Amygdala (tissue), 56 donors: ENCODE results near the gene PRMT7.
"Not testable (repeated sequence)": the region's sequence is repeated elsewhere in the genome, so short reads cannot be mapped to it uniquely, and the experiment has no call there.

ENCODE experiments used
- DNase-seq, 56 donors: peaks; one replicate each; lab custom pipeline; 2025; lab: John Stamatoyannopoulos, UW

PRMT7 gene

DNA sequence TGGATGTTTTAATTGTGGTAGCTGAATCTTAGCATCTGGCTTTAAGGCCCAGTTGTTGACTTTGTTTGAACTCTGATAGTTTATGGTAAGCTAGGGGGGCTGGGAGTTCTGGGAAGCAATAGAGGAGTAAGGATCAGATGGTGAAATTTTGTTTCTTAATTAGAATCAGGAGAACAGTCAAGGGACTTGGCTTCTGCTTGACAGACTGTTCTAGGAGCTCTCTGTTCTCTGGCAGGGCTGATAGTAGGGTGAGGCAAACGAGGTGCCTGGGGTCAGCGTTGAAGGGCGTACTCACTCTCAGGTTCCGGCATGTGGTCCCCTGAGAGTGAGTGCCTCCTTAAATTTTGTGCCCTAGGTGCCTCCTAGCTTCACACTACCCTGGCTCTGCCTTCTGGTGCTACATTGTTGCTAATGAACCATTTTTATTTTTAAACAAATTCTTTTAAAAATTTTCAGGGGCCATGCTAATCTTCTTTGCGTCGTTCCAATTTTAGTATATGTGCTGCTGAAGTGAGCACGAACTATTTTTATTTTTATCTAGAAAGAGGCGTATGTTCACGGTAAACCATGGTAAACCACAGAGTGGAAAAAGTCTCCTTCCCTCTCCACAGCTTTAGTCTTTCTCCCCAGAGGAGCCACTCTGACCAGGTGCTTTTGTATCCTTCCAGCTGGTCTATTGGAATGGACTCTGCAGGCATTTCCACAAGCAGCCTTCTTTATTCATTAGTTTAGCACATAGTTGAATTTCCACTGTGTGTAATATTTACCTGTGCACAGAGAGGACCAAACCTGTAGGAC, 26.8 kb upstream of the PRMT7 start:
- DNase-seq, result no peak

DNA sequence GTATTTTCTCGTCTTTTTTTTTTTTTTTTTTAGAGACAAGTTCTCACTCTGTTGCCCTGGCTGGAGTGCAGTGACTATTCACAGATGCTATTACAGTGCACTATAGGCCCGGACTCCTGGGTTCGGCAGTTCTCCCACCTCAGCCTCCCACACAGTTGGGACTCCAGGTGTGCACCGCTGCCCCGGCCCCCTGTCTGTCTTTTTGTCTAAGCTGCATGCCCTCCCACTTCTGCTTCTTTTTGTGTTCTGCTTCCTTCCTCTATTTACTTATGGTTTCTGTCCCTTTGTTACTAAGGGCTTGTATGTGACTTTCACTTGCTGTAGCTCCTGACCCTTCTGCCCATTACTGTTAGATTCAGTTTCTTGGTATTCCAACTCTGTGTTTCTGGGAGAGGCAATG, 26.0 kb upstream of the PRMT7 start:
- no peak for DNase-seq

DNA sequence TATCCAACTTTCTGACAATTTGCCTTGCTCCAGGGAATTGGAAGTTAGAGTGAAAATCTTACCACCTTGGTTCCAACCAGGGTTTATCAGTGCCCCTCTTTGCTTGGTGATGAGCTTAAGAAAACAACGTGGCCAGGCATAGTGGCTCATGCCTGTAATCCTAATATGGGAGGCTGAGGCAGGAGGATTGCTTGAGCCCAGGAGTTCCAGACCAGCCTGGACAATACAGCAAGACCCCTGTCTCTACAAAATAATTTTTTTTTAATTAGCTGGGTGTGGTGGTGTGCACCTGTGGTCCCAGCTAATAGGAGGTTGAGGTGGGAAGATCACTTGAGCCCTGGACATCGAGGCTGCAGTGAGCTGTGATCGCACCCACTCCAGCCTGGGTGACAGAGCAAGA, 25.1 kb upstream of the PRMT7 start:
- no peak for DNase-seq

DNA sequence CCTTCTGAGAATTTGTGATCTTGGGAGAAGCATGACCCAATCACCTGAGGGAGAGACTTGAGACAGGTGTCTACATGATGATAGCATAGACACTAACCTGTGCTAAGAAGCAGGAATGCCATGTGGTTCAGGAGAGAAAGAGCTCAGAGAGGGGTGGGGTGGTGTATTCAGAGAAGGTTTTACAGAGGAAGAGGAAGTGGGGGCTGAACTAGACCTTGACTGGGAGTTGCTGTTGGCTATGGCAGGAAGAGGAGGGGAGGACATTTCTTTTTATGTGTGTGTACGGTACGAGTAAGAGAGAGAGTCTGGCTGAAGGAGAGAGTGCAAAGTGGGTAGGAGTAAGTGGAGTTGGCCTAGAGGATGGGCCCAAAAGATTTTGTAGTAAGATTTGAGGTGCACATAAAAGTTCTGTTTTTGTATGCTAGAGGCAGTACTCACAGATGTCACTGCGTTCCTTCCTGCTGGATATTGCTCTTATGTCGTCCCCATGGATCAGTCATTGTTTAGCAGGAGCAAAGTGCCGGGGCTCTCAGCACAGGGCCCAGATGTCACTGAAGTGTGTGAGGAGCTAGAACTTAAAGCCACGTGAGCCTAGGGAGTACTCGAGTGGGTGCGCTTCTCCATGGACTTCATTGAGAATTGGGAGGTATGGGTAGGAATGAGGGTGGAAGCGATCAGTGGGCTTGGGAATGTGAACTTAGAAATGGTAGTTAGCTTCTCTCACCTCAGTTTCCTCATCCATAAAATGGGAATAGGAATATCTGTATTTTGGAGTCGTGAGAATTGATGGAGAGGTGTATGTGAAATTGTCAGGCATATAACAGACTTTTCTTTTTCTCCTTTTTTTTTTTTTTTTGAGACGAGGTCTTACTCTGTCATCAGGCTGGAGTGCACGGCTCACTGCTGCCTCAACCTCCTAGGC, 24.4 kb upstream of the PRMT7 start:
- DNase-seq, result no peak

DNA sequence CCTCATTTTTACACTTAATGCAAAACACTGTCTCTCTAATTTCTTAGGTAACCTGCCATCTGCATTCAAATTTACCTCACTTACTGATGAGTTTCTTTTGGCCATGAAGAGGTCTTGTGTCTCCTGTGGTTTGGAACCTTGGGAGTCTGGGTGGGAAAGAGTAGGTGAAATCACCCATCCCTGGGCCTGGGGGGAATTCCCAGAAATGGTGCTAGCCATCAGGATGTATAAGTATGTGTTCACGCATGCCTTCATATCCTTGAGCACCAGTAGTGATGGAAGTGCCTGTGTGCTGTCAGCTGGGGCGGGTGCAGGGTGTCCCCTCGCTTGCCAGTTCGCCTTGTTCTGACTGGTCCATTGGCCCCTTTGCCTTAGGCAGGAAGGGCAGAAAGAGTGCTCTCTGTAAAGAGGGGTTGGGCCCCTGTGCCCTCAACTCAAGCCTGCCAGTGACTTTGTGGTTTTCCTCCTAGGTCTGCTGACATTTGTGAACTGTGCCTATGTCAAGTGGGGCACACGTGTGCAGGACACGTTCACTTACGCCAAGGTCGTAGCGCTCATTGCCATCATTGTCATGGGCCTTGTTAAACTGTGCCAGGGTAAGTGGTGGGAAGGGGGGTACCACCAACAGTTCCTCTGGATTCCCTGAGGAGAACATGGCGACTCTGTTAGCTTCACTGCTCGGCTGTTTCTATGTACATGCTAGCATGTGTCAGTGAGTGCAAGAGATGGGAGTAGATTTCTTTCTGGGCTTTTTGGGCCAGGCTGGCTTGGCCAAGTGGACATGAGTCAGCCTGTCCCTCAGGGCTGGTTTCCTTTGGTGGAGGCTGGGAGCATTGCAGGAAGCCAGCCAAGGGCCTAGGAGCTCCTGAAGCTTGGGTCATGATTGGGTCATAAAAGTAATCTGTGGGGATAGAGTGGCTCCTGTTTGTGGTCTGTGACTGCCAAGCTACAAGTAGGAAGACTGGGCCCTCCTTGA, 23.3 kb upstream of the PRMT7 start:
- DNase-seq, result no peak

DNA sequence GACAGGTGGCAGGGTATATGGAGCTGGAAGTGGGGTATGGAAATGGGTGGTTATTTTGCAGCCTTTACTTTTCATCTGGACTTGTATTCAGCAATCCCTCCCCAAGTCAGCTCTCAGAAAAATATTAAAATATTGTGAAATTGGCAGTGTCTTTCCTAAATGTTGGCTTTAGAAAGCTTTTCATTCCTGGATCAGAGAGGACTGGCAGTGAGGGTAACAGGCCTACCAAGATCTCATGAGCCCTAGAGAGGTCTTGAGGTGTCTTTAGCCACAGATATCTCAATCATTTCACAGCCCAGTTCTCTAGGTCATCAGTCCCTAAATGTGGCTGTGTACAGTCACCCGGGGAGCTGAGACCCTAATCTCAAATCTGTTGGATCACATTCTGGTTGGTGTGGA, 22.6 kb upstream of the PRMT7 start:
- no peak for DNase-seq

DNA sequence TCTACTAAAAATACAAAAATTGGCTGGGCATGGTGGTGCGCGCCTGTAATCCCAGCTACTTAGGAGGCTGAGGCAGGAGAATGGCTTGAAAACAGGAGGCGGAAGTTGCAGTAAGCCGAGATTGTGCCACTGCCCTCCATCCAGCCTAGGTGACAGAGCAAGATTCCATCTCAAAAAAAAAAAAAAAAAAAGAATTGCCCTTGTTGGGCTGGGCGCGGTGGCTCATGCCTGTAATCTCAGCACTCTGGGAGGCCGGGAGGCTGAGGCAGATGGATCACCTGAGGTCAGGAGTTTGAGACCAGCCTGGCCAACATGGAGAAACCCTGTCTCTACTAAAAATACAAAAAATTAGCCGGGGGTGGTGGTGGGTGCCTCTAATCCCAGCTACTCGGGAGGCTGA, 22.0 kb upstream of the PRMT7 start:
- not testable (repeated sequence) for DNase-seq

DNA sequence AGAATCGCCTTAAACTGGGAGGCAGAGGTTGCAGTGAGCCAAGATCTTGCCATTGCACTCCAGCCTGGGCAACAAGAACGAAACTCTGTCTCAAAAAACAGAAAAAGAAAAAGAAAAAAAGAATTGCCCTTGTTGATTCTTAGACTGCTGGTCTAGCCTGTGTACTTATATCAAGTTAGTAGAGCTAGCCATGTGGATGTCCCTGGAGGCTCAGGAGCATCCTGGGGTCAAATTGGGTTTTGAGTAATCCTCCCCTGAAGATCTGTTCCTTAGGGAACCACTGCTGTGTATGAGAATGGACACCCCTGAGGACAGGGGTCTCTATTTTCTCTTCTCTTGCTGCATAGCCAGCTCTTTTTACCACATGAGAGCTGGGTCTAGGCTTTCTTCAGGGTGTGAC, 21.6 kb upstream of the PRMT7 start:
- DNase-seq, result no peak

DNA sequence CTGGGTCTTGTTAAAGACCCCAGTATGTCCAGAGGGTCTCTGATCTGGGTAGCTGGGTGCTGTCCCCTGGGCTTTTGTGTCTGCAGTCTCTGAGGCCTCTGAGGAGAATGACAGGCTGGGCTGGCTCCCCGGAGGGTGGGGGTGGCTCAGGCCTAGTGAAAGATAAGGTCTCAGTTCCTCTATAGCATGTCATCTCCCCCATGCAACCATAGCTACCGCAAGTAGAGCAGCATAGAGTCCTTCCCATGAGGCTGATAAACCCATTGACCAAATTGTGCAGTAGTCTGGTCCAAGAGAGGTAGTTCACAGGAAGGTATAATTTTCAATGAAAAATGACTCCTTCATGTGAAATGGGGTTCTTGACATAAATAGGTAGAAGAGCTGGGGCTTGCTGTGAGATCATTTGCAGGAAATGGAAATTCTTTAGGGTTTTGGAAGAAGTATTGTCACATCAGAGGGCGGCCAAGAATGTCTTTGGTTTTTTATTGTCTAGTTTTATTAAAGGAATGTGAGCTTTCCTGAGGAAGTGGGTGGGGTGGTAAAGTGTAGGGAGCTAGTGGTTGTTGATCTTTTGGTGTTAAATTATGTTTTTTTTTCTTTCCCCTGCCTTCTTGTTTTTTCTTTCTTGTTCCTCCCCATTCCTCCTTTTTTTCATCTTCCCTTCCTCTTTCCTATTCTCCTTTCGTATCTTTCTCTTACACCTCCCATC, 21.0 kb upstream of the PRMT7 start:
- DNase-seq, result peak in 1 of 56 donors; percentile 16

DNA sequence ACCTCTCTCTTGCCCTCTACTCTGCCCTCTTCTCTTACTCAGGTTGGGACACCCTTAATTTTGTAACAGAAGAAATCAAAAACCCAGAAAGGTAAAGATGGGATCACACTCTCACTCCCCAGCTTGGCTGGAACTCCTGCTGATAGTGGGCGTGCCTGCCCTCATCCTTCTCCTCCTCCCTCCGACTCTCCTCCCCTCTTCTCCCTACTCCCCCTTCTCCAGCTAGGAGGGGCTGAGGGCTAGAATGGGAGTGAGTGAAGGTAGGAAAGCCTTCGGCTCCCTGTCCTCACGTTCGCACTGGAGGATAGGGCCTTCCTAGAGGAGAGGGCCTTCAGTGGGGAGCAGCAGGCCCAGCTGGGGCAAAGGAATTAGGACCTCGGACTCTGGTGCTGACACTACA, 20.4 kb upstream of the PRMT7 start:
- no peak for DNase-seq

DNA sequence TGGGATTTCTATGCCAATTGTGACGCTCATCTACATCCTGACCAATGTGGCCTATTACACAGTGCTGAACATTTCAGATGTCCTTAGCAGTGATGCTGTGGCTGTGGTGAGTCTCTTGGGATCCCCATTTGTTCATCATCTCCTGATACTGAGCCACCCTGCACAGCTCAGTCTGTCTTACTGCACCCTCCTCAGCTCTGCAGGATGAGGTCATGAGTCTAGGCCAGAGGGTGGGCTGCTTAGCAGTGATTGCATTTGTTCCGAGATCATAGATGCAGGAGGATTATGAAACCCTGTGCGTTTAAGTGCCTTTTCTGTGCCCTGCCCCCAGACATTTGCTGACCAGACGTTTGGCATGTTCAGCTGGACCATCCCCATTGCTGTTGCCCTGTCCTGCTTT, 19.6 kb upstream of the PRMT7 start:
- no peak for DNase-seq

DNA sequence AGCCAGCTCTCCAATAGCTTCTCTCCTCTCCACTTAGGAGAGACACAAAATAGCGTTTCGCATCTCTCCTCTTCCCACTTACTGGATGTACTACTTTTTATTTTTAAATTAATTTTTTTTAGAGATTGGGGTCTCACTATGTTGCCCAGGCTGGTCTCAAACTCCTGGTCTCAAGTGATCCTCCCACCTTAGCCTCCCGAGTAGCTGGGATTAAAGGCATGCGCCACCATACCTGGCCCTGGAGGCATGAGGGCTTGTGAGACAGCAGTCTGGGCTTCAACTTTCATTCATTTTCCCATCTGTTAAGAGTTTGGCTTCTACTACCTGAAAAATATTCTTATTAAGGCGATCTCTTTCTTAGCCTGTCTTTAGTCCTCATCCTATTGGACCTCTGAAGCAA, 18.4 kb upstream of the PRMT7 start:
- DNase-seq, result no peak

DNA sequence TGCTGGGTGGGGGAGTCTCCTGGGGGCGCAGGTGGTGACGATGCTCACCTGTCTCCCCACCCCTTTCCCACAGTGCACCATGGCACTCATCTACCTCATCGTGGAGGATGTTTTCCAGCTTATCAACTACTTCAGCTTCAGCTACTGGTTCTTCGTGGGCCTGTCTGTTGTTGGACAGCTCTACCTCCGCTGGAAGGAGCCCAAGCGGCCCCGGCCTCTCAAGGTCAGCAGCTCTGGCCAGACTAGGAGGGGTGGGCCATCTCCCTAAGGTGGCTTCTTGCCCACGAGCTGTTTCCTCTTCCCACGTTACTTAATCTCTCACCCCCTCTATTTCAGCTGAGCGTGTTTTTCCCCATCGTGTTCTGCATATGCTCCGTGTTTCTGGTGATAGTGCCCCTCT, 14.5 kb upstream of the PRMT7 start:
- no peak for DNase-seq

DNA sequence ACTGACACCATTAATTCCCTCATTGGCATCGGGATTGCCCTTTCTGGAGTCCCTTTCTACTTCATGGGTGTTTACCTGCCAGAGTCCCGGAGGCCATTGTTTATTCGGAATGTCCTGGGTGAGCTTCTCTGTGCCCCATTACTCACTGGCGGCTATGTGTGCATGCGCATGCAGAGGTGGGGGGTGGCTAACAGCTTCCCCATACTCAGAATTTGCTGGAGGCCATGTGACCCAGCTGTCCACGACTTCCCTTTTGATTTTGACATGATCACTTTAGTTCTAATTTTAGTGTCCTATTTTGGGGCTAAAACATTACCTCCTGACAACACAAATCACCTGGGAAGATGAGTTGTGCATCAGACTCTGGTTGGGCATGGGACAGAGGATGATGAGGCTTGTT, 14.1 kb upstream of the PRMT7 start:
- peak in 1 of 56 donors; percentile 6 for DNase-seq

DNA sequence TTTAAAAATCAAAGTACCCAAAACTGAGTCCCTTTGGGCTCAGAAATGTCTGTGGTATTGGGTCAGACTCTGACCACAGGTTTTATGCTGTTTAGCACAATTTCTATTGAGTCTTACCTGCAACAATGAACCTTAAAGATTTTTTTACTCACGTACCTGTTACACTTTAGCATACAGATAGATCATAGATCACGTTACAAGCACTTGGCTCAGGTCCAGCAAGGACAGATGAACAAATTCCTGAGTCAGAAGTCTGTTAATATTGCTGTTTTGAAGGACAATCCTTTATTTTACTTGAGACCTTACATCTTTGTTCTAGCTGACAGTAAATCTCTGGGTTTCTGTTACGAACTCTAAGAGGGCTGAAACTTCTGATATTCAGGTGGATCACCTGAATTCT, 12.9 kb upstream of the PRMT7 start:
- no peak for DNase-seq

DNA sequence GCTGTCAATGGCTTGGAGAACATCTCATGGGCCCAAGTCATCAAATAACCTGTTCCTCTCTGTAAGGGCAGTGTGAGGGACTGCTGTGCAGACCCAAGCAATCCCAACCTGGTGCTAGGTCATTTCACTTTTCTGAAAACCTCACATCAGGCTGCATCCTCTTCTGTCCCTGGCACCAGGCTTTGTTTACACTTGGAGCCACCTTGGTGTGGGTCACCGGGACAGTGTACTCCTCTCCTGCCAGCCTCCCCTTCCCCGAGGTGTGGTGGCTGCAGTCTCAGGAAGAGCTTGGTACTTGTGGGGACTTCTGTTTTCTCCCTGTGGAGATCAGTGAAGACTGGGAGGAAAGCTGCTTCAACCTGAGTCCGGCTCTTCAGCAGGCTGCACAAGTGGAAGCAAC, 12.5 kb upstream of the PRMT7 start:
- DNase-seq, result no peak

DNA sequence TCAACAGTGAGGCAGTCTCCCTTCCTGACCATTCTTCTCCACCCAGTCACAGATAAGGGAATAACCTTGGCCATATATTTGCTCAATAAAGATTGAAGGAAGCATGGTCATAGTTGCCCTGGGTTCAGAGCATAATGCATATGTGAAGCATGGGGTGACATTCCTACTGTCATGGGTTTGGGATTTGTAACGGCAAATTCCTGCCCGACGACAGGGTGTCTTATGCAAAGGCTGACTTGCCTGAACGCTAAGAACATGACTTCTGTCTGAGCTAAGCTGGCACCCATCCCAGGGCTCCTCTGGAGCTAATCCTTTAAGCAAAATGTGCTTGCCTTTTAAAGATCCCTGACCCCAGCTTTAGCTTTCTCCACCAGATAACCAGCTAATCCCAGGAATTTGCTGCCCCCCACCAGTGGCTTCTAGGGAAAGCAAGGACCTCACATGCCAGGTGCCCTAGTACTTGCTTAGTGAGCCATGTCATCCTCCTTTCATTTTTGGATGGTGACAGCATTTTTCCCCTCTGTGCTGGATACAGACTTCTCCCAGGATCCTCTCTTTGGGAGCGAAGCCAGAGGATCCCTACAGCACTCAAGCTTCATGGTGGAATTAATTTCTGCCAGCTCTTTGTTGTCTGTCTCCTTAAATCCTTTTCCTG, 11.8 kb upstream of the PRMT7 start:
- peak in 7 of 56 donors; percentile 2 to 15 (median 6) for DNase-seq

DNA sequence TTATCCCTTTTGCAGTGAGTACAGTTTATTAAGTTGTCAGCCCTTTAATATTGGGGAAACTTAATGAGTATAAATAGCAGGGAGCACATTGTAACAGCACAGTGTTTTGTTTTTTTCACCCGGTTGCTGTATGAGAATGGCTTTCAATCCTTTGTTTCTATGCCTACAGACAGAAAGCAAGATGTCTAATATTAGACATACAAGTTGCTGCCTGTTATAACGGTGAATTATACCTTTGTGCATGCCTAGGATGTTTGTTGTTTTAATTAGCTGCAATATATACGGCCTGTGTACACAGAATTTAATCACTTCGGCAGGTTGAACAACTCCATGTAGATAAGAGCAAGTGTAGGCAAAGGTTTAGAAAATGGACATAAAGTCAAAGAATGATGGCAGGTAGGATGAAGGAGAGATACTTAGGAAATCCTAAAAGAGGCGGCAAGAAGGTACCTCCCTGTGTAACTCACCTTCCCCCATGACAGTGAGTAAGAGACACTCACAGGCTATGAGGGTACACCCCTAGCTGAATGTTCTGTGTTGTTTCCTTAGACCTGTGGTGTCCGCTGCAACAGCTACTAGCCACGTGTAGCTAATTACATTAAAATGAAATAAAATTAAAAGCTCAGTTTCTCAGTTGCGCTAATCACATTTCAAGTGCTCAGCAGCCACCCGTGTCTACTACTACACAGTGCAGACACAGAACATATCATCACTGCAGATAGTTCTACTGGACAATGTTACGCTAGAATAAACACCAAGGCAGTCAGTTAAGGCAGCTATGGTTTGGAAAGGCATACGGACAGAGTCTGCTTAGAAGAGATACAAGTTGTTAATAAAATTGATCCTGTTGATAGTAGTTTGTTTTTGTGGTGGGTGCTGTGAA, 11.0 kb upstream of the PRMT7 start:
- DNase-seq, result no peak
